ENCODE data around the gene CANT1.

Gene CANT1

GRCh38 chr17:79009397-79010303 lies at the start of gene CANT1:
TSS of gene CANT1 (minus strand) at chr17:79009764. CDS start at chr17:78997622, 12,142 bp downstream.
- DNase-seq (ENCODE audit: low read depth), result peak; percentile 53

- DNase-seq (ENCODE audit: low read depth), result no peak
These were observed 48.3 kb upstream of the CANT1 start for GRCh38 chr17:79057737-79058385.

- DNase-seq (ENCODE audit: low read depth), result no peak
These were observed 45.6 kb upstream of the CANT1 start for GRCh38 chr17:79055197-79055596.

GRCh38 chr17:79054200-79054960 lies 44.8 kb upstream of the CANT1 start:
- no peak for DNase-seq (ENCODE audit: low read depth)

- DNase-seq (ENCODE audit: low read depth), result peak; percentile 64
These were observed 43.8 kb upstream of the CANT1 start for GRCh38 chr17:79053251-79053925.

- no peak for DNase-seq (ENCODE audit: low read depth)
These were observed 42.6 kb upstream of the CANT1 start for GRCh38 chr17:79052131-79052530.

GRCh38 chr17:79051306-79051705 lies 41.7 kb upstream of the CANT1 start:
- DNase-seq (ENCODE audit: low read depth), result no peak

GRCh38 chr17:79050551-79050950 lies 41.0 kb upstream of the CANT1 start:
- DNase-seq (ENCODE audit: low read depth), result no peak

- no peak for DNase-seq (ENCODE audit: low read depth)
These were observed 40.3 kb upstream of the CANT1 start for GRCh38 chr17:79049821-79050220.

GRCh38 chr17:79048826-79049755 lies 39.5 kb upstream of the CANT1 start:
- no peak for DNase-seq (ENCODE audit: low read depth)

GRCh38 chr17:79047923-79048825 lies 38.6 kb upstream of the CANT1 start:
- no peak for DNase-seq (ENCODE audit: low read depth)

- DNase-seq (ENCODE audit: low read depth), result no peak
These were observed 37.8 kb upstream of the CANT1 start for GRCh38 chr17:79047291-79047920.

GRCh38 chr17:79046916-79047280 lies 37.3 kb upstream of the CANT1 start:
- no peak for DNase-seq (ENCODE audit: low read depth)

- DNase-seq (ENCODE audit: low read depth), result no peak
These were observed 36.8 kb upstream of the CANT1 start for GRCh38 chr17:79046197-79046915.

- DNase-seq (ENCODE audit: low read depth), result no peak
These were observed 36.3 kb upstream of the CANT1 start for GRCh38 chr17:79045842-79046196.

- DNase-seq (ENCODE audit: low read depth), result no peak
These were observed 35.6 kb upstream of the CANT1 start for GRCh38 chr17:79045001-79045729.

- DNase-seq (ENCODE audit: low read depth), result no peak
These were observed 34.9 kb upstream of the CANT1 start for GRCh38 chr17:79044462-79044861.

GRCh38 chr17:79043931-79044320 lies 34.4 kb upstream of the CANT1 start:
- DNase-seq (ENCODE audit: low read depth), result no peak

All from HS-5 (cell line).